Activated T-helper 2 cell treated with anti-CD3 and anti-CD28 coated beads, Interferon-gamma antibody, Interleukin-2, Interleukin-4, amounts not matched to agents 10 μg/mL and 5 μg/mL and 100 μg/mL, durations not matched to agents 14 hours and 24 hours and 36 hours (primary cell): Measurements from ENCODE around the gene NRSN1. TPM values are rescaled to one million over a fixed set of nuclear protein-coding genes. Genes with fewer than 3 reads are reported as not detected.

ENCODE experiments used
- DNase-seq: peaks from one replicate; pipeline ENCODE4 v3.0.0; 2021; ENCODE audit warnings: low spot score
- H3K27ac Mint-ChIP-seq: one replicate; pipeline ENCODE4 v1.8.0; 2021; ENCODE audit warnings: mixed read lengths
- H3K27me3 Mint-ChIP-seq: one replicate; pipeline ENCODE4 v1.8.0; 2021; ENCODE audit warnings: low read depth, mixed read lengths
- H3K36me3 Mint-ChIP-seq: one replicate; pipeline ENCODE4 v1.8.0; 2021; ENCODE audit warnings: low read depth, mixed read lengths
- H3K4me1 Mint-ChIP-seq: one replicate; pipeline ENCODE4 v1.8.0; 2021; ENCODE audit warnings: low read depth, mixed read lengths
- H3K4me3 Mint-ChIP-seq: one replicate; pipeline ENCODE4 v1.8.0; 2021; ENCODE audit warnings: low read depth, mild to moderate bottlenecking, moderate library complexity, mixed read lengths
- H3K9me3 Mint-ChIP-seq: one replicate; pipeline ENCODE4 v1.8.0; 2021; ENCODE audit warnings: mixed read lengths
- intact Hi-C: fragments of 100-400 bp; cut with micrococcal nuclease; formaldehyde crosslinking; loops from one replicate; pipeline ENCODE4 v1.15.1; 2023
- total RNA-seq: library from RNA; stranded (reverse); gene quantifications from 2 replicates; pipeline ENCODE4 v1.2.3, GENCODE V29; 2022

Gene NRSN1
- total RNA-seq, 1 donor from 2014 or later: not detected

DNA sequence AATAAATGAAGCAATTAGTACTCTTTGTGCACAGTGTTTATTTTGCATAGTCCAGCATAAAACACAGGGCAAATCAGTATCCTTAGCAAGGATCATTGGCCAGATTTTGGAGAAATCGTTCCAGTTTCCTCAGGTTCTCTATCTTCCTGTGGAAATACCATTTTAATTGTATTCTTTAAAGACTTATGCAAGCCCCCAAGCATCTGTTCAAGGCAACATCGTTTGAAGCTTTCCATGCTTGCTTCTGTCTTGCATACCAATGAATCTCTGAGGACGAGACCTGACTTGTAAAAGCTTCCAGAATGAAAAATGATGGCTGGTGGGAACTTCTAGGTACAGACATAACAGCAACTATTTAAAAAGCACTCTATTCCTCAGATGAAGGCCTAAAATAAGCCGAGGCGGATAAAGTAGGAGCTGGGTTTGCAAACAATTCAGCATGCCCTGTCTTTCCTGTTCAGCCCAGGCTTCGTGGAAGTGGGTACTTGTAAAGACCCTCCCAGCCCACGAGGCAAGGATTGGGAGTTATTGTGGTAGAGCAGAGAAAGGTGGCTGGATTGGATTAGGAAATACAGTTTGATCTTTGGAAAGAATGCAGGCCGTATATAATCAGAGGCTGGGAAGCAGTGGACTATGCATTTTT, 21.6 kb downstream of the NRSN1 start:
- Mint-ChIP-seq H3K27ac (no peak overlapping the region), H3K27me3 (no peaks in the 10 kb centered on the region), H3K9me3 (no peaks in the 10 kb centered on the region), H3K4me1 (no peaks in the 10 kb centered on the region), H3K36me3 (no peaks in the 10 kb centered on the region), H3K4me3 (no peak overlapping the region)
- intact Hi-C loops: no loop called here
- no peak for DNase-seq

DNA sequence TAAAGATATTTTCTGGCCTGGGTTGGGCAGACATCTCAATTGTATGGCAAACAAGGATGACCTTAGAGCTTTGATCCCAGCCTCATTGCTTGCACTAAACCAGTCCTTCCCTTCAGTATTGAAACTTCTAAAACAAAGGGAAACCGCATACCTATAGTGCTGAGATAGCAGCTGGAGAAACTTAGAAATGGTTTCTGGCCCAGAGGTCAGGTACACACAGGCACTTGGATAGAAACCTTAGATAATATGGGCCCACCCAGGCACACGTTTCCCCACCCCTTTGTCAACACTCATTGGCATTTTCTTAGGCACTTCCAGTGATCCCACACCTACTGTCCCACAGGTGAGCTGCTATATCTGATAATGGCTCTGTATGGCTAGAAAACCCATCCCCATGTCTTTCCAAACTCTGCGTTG, 22.1 kb downstream of the NRSN1 start:
- no peak for DNase-seq
- Mint-ChIP-seq H3K9me3 (no peaks in the 10 kb centered on the region), H3K36me3 (no peaks in the 10 kb centered on the region), H3K27me3 (no peaks in the 10 kb centered on the region), H3K27ac (no peak overlapping the region), H3K4me3 (no peak overlapping the region), H3K4me1 (no peaks in the 10 kb centered on the region)
- intact Hi-C loops: no loop called here

DNA sequence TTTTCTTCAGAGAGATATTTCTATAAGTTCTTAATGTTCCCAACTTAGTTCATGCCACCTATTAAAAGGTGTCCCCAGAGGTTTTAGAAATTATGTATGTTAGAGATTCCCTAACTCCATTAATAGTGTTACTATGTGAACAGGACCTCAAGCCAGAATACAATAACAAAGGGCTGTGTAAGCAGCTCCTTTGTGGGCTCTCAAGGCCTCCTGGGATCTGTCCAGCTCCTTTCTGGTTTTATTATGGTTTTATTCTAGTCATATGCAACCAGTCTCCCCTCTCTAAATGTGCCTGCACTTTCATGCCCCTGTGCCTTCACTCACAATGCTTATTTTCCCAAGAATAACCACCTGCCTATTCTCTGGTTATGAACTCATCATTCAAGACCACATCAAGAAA, 22.7 kb downstream of the NRSN1 start:
- Mint-ChIP-seq H3K27ac (no peak overlapping the region), H3K9me3 (no peaks in the 10 kb centered on the region), H3K4me1 (no peaks in the 10 kb centered on the region), H3K4me3 (no peak overlapping the region), H3K36me3 (no peaks in the 10 kb centered on the region), H3K27me3 (no peaks in the 10 kb centered on the region)
- intact Hi-C loops: no loop called here
- DNase-seq: no peak

DNA sequence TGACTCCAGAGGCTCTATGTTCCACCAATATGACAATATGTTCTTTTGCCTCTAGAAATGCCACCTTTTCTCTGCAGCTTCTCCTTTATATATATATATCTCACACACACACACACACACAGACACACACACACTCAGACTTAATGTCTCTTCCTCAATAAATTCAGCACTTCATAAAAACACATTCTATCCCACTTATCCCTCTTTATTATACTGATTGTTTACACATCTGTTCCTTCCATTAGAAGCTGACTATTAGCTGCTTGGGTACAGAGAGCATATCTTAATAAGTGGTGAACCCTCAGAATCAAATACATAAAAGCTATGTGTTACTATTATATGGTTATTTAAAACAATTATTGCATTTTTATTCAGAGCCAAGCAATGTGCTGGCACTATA, 23.3 kb downstream of the NRSN1 start:
- Mint-ChIP-seq H3K36me3 (no peaks in the 10 kb centered on the region), H3K27ac (no peak overlapping the region), H3K4me3 (no peak overlapping the region), H3K27me3 (no peaks in the 10 kb centered on the region), H3K4me1 (no peaks in the 10 kb centered on the region), H3K9me3 (no peaks in the 10 kb centered on the region)
- no peak for DNase-seq
- intact Hi-C loops: no loop called here

DNA sequence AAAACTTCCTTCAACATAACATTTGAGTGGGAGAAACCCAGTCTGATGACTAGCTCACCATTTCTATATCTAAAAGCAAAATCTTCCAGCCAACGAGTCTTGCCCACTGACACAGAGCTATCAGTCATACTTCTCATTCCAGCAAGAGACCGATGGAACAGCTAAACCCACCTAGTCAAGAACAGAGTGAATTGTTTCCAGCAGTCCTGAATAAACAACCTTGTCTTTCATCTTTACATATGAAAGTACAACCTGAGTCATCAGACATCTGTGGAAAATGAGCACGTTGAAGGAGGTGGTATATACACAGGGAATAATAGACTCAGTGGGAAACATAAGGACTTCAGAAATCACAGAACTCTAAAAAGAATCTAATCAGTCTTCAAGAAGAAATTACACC, 23.8 kb downstream of the NRSN1 start:
- intact Hi-C loops: no loop called here
- Mint-ChIP-seq H3K36me3 (no peaks in the 10 kb centered on the region), H3K27ac (no peak overlapping the region), H3K4me1 (no peaks in the 10 kb centered on the region), H3K27me3 (no peaks in the 10 kb centered on the region), H3K4me3 (no peak overlapping the region), H3K9me3 (no peaks in the 10 kb centered on the region)
- no peak for DNase-seq

DNA sequence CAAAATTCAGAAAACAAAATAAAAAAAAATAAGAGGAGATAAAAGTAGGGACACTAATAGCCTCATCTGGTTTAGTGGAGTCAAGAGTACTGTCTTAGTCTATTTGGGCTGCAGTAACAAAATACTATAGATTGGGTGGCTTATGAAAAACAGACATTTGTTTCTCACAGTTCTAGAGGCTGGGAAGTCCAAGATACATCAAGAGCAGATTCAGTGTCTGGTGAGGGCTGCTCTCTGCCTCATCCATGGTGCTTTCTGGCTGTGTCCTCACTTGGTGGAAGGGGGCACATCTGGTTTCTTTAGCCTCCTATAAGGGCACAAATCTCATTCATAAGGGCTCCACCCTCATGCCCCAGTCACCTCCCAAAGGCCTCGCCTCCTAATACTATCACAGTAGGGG, 26.0 kb downstream of the NRSN1 start:
- Mint-ChIP-seq H3K27ac (no peak overlapping the region), H3K9me3 (no peaks in the 10 kb centered on the region), H3K4me3 (no peak overlapping the region), H3K4me1 (no peaks in the 10 kb centered on the region), H3K27me3 (no peaks in the 10 kb centered on the region), H3K36me3 (no peaks in the 10 kb centered on the region)
- intact Hi-C loops: no loop called here
- no peak for DNase-seq

DNA sequence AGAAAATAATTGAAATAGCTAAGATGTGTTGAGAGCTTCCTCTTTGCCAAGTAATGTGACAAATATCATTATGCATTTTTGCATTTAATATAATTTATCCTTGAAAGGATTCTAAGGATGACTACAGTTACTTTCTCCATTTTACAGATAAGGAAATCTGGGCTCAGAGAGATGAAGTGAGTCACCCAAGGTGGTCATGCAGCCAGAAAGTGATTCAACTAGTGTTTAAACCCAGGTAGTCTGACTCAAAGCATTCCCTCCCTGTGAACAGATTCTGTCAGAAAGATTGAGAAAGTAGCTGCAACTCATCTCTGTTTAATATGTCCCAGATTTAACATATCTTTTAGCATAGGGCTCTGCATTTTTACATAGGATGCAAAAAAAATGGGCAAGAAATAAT, 28.1 kb downstream of the NRSN1 start:
- Mint-ChIP-seq H3K27me3 (no peaks in the 10 kb centered on the region), H3K36me3 (no peaks in the 10 kb centered on the region), H3K4me3 (no peak overlapping the region), H3K4me1 (no peaks in the 10 kb centered on the region), H3K9me3 (no peaks in the 10 kb centered on the region), H3K27ac (no peak overlapping the region)
- no peak for DNase-seq
- intact Hi-C loops: no loop called here

DNA sequence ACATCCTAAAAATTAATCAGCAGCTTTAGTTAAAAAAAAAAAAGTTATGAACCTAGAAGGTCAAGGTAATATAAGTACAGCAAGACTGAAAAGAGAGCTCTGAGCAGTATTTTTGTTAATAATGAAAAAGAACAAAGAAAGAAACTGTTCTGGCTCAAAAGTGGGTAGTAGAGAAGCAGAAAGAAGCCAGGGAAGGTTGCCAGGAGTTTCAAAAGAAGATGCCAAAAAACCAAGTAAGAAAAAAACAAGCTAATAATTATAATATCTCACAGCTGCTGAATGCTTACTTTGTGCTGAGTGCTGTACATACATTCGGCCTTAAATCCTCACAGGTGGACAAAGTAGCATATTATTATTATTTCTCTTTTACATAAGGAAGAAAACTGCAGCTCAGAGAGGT, 31.9 kb downstream of the NRSN1 start:
- Mint-ChIP-seq H3K27me3 (no peaks in the 10 kb centered on the region), H3K4me1 (no peaks in the 10 kb centered on the region), H3K9me3 (no peaks in the 10 kb centered on the region), H3K4me3 (no peak overlapping the region), H3K27ac (no peak overlapping the region), H3K36me3 (no peaks in the 10 kb centered on the region)
- intact Hi-C loops: no loop called here
- no peak for DNase-seq

DNA sequence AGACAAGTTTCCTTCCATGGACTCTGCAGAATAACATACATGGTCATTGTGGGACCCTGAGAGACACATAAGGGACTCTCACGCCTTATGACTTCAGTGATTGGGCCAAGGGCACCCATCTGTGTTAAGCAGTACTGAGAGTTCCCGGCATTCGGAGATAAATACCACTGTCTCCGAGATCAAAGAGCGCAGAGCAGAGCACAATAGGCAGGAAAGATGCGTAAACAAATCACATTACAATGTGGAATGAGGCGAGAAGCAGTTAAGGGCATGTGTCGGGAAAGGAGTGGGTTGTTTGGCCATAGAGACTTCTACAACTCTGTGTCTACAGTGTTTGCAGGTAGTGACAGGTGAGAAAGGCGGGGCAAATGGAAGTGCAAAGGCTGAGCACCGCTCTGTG, 57.6 kb downstream of the NRSN1 start:
- no peak for DNase-seq
- intact Hi-C loops: no loop called here
- Mint-ChIP-seq H3K4me3 (no peak overlapping the region), H3K27me3 (no peaks in the 10 kb centered on the region), H3K36me3 (no peaks in the 10 kb centered on the region), H3K4me1 (no peaks in the 10 kb centered on the region), H3K27ac (no peak overlapping the region), H3K9me3 (no peaks in the 10 kb centered on the region)

DNA sequence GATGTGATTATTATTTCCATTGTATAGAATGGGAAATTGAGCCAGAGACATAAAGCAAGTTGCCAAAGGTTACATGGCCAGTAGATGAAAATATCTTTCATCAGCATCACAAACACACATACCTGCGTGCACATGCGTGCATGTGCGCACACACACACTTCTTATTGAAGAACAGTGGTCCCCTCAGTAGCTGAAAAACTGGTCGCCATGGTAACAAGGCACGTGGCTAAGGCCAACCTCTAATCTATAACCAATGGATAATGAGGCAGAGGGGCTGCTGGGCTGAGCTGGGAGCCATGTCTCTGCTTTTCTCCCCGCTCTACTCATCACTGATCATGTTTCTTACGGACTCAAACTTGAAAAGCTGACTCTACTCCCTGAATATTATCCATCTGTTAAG, 60.3 kb downstream of the NRSN1 start:
- peaks cover 2% of the 10 kb centered on the region for H3K27me3 Mint-ChIP-seq
- H3K36me3 Mint-ChIP-seq: no peaks in the 10 kb centered on the region
- no peaks in the 10 kb centered on the region for H3K9me3 Mint-ChIP-seq
- intact Hi-C loops: no loop called here
- no peak for DNase-seq
- no peak overlapping the region for H3K27ac Mint-ChIP-seq
- H3K4me1 Mint-ChIP-seq: no peaks in the 10 kb centered on the region
- H3K4me3 Mint-ChIP-seq: no peak overlapping the region

DNA sequence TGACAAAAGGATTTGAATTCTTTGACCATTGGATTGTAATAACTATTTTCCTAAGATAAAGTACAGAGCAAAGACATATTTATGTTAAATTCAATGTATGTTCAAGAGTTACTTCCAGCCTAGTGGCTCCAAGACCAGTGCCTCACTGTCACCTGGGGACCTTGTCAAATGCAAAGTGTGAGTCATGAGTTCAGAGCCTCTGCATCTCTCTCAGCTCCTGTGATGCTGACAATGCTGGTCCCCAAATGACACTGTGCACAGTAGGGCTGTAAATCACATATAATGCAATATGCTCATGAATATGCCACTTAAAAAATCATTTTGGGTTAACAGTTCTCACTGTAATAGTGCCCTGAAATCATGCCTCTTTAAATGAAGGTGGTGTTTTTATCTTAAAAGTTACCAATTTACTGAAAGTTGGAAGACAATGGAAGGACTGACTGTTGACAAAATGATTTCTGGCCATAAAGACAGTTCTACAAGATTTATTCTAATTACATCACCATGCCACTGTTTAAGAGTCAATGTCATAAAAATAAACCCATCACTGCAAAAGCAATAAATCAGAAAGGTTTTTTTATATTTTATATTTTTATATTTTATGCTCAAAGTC, 62.1 kb downstream of the NRSN1 start:
- Mint-ChIP-seq H3K9me3 (no peaks in the 10 kb centered on the region), H3K27ac (no peak overlapping the region), H3K36me3 (no peaks in the 10 kb centered on the region), H3K4me1 (no peaks in the 10 kb centered on the region), H3K4me3 (no peak overlapping the region), H3K27me3 (peaks cover 8% of the 10 kb centered on the region)
- no peak for DNase-seq
- intact Hi-C loops: no loop called here

DNA sequence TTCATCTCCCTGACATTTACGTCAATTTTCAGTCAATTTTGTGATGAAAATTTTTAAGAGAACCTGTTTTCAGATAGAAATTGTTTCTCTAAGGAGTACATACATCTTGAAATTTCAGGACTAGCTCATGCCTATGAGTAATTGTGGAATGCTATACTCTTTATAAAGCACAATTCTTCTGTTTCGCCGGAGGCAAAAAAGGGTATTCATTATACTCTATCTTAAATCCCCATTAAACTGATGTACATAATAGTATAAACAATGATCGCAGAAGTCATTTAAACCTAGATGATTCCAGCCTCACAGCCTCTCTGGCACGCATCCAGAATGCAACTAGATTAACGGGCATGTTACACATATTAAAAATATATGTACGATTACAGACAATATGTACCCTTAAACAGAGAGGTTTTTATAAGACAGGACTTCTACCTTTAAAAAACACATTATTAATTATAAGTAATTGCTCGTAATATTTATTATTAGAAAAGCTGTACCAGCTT, 62.6 kb downstream of the NRSN1 start:
- H3K27me3 Mint-ChIP-seq: peaks cover 8% of the 10 kb centered on the region
- H3K4me3 Mint-ChIP-seq: no peak overlapping the region
- no peak overlapping the region for H3K27ac Mint-ChIP-seq
- no peak for DNase-seq
- intact Hi-C loops: no loop called here
- no peaks in the 10 kb centered on the region for H3K36me3 Mint-ChIP-seq
- no peaks in the 10 kb centered on the region for H3K9me3 Mint-ChIP-seq
- no peaks in the 10 kb centered on the region for H3K4me1 Mint-ChIP-seq

DNA sequence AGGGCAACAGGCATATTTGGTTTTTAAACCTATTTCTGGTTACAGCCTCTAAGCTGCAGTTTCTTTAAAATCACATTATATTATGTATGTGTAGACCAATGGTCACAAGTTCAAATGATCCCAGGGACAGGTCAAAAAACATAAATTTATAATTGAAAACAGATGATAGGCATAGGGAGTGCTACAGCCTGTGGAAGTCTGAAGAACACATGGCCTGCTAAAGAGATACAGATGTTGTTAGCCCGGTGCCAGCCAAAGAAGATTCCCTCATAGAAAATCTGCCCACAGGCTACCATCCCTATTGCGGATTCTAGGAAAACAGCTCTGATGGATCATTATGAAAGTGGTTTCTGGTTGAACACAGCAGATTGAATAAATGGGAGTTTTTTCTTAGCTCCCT, 65.3 kb downstream of the NRSN1 start:
- intact Hi-C loops: no loop called here
- H3K36me3 Mint-ChIP-seq: no peaks in the 10 kb centered on the region
- peaks cover 9% of the 10 kb centered on the region for H3K27me3 Mint-ChIP-seq
- H3K4me1 Mint-ChIP-seq: no peaks in the 10 kb centered on the region
- no peak overlapping the region for H3K27ac Mint-ChIP-seq
- DNase-seq: no peak
- H3K4me3 Mint-ChIP-seq: no peak overlapping the region
- no peaks in the 10 kb centered on the region for H3K9me3 Mint-ChIP-seq
